ENCODE data around the gene MAJIN. TPM values are rescaled to one million over a fixed set of nuclear protein-coding genes. Genes with fewer than 3 reads are reported as not detected.

Gene MAJIN
- total and polyA plus RNA-seq, 9 of the 15 experiments (the other 6 are each of a cell fraction or from before 2014, with no cell fraction given), result 0.17 to 0.83 (median 0.24) TPM; not detected in 2

DNA sequence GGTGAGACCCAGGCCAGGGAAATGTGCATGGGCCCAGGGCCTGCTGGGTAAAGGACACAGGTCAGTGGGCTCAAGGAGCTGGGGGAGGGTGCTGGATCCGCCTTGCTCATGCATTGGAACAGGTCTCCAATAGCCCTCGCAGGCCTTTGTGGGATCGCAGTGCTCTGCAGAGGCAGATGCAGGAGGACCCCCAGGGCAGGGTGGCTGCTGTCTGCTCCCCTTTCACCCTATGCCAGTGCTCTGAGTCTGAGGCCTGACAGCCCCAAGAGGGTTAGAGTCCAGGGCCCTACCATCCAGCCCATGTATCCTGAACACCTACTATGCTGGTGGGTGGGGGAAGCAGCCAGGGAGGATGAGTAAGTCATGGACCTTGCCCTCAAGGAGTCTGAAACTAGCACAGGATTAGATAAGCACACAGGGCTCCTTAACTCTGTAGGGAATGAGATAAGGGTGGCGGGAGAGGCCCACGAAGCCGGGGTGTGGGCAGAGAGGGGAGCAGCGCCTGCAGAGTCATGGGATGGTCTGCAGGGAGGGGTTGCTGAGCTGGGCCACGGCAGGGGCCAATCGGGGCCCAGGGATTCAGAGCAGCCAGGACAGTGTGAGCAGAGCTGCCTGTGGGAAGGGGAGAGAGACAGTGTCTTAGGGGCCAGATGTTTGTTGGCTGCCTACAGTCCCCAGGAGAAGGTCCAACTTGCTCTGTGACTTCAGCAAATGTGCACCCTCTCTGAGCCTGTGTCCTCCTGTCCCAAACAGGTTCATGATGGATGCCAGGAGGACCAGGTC is 83.0 kb downstream of the MAJIN start (continued):
- TF ChIP-seq BCOR (IDR thresholded peaks at IDR 0.05) (peak; percentile 94), PHB2 (IDR thresholded peaks at IDR 0.05; ENCODE audit: low read depth) (peak; percentile 90), ZFP36 (IDR thresholded peaks at IDR 0.05; ENCODE audit: low read depth, low read length, partially characterized antibody) (peak; percentile 89), RBBP5 (IDR thresholded peaks at IDR 0.05; ENCODE audit: borderline replicate concordance, insufficient read depth, low read length, poor library complexity, severe bottlenecking) (peak; percentile 29), ATF7 (IDR thresholded peaks at IDR 0.05) (peak; percentile 90), JUNB (CRISPR knock-in tag; conservative IDR thresholded peaks at IDR 0.05) (no peak), HMG20A (CRISPR knock-in tag; conservative IDR thresholded peaks at IDR 0.05) (no peak), MEF2A (IDR thresholded peaks at IDR 0.05; ENCODE audit: control insufficient read depth, low read depth, low read length) (0 out of 2 replicates have a peak, but pooled peaks have one; percentile 19), DNMT1 (IDR thresholded peaks at IDR 0.05) (no peak), ZNF707 (CRISPR knock-in tag; conservative IDR thresholded peaks at IDR 0.05) (no peak), ZNF589 (CRISPR knock-in tag; IDR thresholded peaks at IDR 0.05; ENCODE audit: low read depth) (no peak), FOS (IDR thresholded peaks at IDR 0.05; ENCODE audit: extremely low read depth, insufficient read length) (peak; percentile 25), RCOR1 (IDR thresholded peaks at IDR 0.05; ENCODE audit: borderline replicate concordance in 1 of 2, low read depth in 2 of 2, low read length in 2 of 2) (peak; percentile 71 to 97; a peak in 3 of 4 replicates)
- TF ChIP-seq, protein P1, sequence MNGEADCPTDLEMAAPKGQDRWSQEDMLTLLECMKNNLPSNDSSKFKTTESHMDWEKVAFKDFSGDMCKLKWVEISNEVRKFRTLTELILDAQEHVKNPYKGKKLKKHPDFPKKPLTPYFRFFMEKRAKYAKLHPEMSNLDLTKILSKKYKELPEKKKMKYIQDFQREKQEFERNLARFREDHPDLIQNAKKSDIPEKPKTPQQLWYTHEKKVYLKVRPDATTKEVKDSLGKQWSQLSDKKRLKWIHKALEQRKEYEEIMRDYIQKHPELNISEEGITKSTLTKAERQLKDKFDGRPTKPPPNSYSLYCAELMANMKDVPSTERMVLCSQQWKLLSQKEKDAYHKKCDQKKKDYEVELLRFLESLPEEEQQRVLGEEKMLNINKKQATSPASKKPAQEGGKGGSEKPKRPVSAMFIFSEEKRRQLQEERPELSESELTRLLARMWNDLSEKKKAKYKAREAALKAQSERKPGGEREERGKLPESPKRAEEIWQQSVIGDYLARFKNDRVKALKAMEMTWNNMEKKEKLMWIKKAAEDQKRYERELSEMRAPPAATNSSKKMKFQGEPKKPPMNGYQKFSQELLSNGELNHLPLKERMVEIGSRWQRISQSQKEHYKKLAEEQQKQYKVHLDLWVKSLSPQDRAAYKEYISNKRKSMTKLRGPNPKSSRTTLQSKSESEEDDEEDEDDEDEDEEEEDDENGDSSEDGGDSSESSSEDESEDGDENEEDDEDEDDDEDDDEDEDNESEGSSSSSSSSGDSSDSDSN (IDR thresholded peaks at IDR 0.05; ENCODE audit: borderline replicate concordance in 1 of 2, low read depth in 2 of 2, low read length in 2 of 2), result 0 out of 4 replicates have a peak, but pooled peaks of 1 of the 2 experiments have one; percentile 47
- TF ChIP-seq, protein P2, sequence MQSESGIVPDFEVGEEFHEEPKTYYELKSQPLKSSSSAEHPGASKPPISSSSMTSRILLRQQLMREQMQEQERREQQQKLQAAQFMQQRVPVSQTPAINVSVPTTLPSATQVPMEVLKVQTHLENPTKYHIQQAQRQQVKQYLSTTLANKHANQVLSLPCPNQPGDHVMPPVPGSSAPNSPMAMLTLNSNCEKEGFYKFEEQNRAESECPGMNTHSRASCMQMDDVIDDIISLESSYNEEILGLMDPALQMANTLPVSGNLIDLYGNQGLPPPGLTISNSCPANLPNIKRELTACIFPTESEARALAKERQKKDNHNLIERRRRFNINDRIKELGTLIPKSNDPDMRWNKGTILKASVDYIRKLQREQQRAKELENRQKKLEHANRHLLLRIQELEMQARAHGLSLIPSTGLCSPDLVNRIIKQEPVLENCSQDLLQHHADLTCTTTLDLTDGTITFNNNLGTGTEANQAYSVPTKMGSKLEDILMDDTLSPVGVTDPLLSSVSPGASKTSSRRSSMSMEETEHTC (IDR thresholded peaks at IDR 0.05), result peak; percentile 97
- TF ChIP-seq, protein P3, sequence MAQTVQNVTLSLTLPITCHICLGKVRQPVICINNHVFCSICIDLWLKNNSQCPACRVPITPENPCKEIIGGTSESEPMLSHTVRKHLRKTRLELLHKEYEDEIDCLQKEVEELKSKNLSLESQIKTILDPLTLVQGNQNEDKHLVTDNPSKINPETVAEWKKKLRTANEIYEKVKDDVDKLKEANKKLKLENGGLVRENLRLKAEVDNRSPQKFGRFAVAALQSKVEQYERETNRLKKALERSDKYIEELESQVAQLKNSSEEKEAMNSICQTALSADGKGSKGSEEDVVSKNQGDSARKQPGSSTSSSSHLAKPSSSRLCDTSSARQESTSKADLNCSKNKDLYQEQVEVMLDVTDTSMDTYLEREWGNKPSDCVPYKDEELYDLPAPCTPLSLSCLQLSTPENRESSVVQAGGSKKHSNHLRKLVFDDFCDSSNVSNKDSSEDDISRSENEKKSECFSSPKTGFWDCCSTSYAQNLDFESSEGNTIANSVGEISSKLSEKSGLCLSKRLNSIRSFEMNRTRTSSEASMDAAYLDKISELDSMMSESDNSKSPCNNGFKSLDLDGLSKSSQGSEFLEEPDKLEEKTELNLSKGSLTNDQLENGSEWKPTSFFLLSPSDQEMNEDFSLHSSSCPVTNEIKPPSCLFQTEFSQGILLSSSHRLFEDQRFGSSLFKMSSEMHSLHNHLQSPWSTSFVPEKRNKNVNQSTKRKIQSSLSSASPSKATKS (CRISPR knock-in tag; IDR thresholded peaks at IDR 0.05), result no peak
- TF ChIP-seq, protein P4, sequence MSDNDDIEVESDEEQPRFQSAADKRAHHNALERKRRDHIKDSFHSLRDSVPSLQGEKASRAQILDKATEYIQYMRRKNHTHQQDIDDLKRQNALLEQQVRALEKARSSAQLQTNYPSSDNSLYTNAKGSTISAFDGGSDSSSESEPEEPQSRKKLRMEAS (CRISPR knock-in tag; IDR thresholded peaks at IDR 0.05), result no peak
- TF ChIP-seq, protein P5, sequence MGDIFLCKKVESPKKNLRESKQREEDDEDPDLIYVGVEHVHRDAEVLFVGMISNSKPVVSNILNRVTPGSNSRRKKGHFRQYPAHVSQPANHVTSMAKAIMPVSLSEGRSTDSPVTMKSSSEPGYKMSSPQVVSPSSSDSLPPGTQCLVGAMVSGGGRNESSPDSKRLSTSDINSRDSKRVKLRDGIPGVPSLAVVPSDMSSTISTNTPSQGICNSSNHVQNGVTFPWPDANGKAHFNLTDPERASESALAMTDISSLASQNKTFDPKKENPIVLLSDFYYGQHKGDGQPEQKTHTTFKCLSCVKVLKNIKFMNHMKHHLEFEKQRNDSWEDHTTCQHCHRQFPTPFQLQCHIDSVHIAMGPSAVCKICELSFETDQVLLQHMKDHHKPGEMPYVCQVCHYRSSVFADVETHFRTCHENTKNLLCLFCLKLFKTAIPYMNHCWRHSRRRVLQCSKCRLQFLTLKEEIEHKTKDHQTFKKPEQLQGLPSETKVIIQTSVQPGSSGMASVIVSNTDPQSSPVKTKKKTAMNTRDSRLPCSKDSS (IDR thresholded peaks at IDR 0.05; ENCODE audit: low read depth, partially characterized antibody), result no peak

All from K562 (cell line).